Panc1 (cell line): ENCODE results near the gene YAP1.

Source experiments
- SIN3A ChIP-seq: IDR thresholded peaks from 2 replicates; pipeline ENCODE4 v1.6.1; 2012; ENCODE audit warnings: low read depth, mild to moderate bottlenecking, low read length, moderate library complexity, borderline replicate concordance; ENCODE audit not compliant: insufficient read depth
- TCF7L2 ChIP-seq: IDR thresholded peaks from 2 replicates; pipeline ENCODE4 v1.6.1; 2011; ENCODE audit warnings: mild to moderate bottlenecking, low read depth, low read length, inconsistent platforms
- TF ChIP-seq, protein P1 (sequence below): fragments of 450-650 bp; IDR thresholded peaks from 2 replicates; pipeline ENCODE4 v1.5.1; 2017; ENCODE audit warnings: mild to moderate bottlenecking

DNA sequence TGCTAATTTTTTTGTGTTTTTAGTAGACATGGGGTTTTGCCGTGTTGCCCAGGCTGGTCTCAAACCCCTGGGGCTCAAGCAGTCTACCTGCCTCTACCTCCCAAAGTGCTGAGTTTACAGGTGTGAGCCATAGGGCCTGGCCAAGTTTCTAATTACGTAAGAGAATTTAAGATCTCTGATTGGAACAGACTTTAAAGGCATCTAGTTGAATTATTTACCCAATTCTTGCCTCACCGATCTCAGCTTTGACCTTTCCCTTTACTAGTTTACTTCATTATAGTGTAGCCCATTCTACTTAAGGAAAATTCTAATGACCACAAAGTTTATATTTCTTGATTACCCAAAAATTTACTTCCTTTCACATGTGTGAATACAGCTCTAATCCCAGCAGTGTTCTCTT, 81.6 kb downstream of the YAP1 start:
- TF ChIP-seq, protein P1, sequence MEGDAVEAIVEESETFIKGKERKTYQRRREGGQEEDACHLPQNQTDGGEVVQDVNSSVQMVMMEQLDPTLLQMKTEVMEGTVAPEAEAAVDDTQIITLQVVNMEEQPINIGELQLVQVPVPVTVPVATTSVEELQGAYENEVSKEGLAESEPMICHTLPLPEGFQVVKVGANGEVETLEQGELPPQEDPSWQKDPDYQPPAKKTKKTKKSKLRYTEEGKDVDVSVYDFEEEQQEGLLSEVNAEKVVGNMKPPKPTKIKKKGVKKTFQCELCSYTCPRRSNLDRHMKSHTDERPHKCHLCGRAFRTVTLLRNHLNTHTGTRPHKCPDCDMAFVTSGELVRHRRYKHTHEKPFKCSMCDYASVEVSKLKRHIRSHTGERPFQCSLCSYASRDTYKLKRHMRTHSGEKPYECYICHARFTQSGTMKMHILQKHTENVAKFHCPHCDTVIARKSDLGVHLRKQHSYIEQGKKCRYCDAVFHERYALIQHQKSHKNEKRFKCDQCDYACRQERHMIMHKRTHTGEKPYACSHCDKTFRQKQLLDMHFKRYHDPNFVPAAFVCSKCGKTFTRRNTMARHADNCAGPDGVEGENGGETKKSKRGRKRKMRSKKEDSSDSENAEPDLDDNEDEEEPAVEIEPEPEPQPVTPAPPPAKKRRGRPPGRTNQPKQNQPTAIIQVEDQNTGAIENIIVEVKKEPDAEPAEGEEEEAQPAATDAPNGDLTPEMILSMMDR, result no peak
- TF ChIP-seq TCF7L2 (no peak), SIN3A (no peak)
